Measurements from ENCODE around the gene FAM114A1.
"Not testable (repeated sequence)": the region's sequence is repeated elsewhere in the genome, so short reads cannot be mapped to it uniquely, and the experiment has no call there.

The FAM114A1 gene

GRCh38 chr4:38944440-38944839 lies 76.8 kb downstream of the FAM114A1 start:
- H3K27me3 Mint-ChIP-seq: no peaks in the 10 kb centered on the region
- H3K27ac Mint-ChIP-seq: no peak overlapping the region
- peaks cover 14 to 37% of the 10 kb centered on the region in 2 donors for H3K4me1 Mint-ChIP-seq
- H3K36me3 Mint-ChIP-seq: peaks cover 4 to 8% of the 10 kb centered on the region in 2 donors
- no peak overlapping the region for H3K4me3 Mint-ChIP-seq
- DNase-seq: no peak
- ATAC-seq (replicated peaks): no peak
- peaks cover 0 to 2% of the 10 kb centered on the region in 2 donors for H3K9me3 Mint-ChIP-seq

- peaks cover 10 to 12% of the 10 kb centered on the region in 2 donors for H3K4me1 Mint-ChIP-seq
- no peak for ATAC-seq (replicated peaks)
- no peak for DNase-seq
- H3K36me3 Mint-ChIP-seq: peaks cover 0 to 5% of the 10 kb centered on the region in 2 donors
- no peaks in the 10 kb centered on the region for H3K9me3 Mint-ChIP-seq
- no peak overlapping the region for H3K4me3 Mint-ChIP-seq
- no peaks in the 10 kb centered on the region for H3K27me3 Mint-ChIP-seq
- no peak overlapping the region for H3K27ac Mint-ChIP-seq
Observed at GRCh38 chr4:38946919-38947318, 79.3 kb downstream of the FAM114A1 start.

GRCh38 chr4:38948551-38948950 lies 80.9 kb downstream of the FAM114A1 start:
- no peak for DNase-seq
- Mint-ChIP-seq H3K36me3 (no peaks in the 10 kb centered on the region), H3K4me1 (peaks cover 7 to 9% of the 10 kb centered on the region in 2 donors), H3K27ac (no peak overlapping the region), H3K9me3 (no peaks in the 10 kb centered on the region), H3K27me3 (peaks cover 2% of the 10 kb centered on the region in 2 donors), H3K4me3 (no peak overlapping the region)
- ATAC-seq (replicated peaks): no peak

- peaks cover 7 to 13% of the 10 kb centered on the region in 2 donors for H3K4me1 Mint-ChIP-seq
- no peak overlapping the region for H3K4me3 Mint-ChIP-seq
- ATAC-seq (replicated peaks) (peak in 1 of 2 donors; percentile 23), DNase-seq (no peak)
- H3K9me3 Mint-ChIP-seq: no peaks in the 10 kb centered on the region
- peaks cover 5 to 6% of the 10 kb centered on the region in 2 donors for H3K27me3 Mint-ChIP-seq
- H3K27ac Mint-ChIP-seq: no peak overlapping the region
- no peaks in the 10 kb centered on the region for H3K36me3 Mint-ChIP-seq
Observed at GRCh38 chr4:38949411-38950051, 81.9 kb downstream of the FAM114A1 start.

GRCh38 chr4:38950159-38950558 lies 82.6 kb downstream of the FAM114A1 start:
- Mint-ChIP-seq H3K27me3 (peaks cover 5 to 6% of the 10 kb centered on the region in 2 donors), H3K9me3 (no peaks in the 10 kb centered on the region), H3K4me3 (no peak overlapping the region), H3K27ac (no peak overlapping the region), H3K36me3 (no peaks in the 10 kb centered on the region), H3K4me1 (peaks cover 7 to 13% of the 10 kb centered on the region in 2 donors)
- DNase-seq (no peak), ATAC-seq (replicated peaks) (no peak)

GRCh38 chr4:38950734-38951133 lies 83.1 kb downstream of the FAM114A1 start:
- peaks cover 7 to 13% of the 10 kb centered on the region in 2 donors for H3K4me1 Mint-ChIP-seq
- no peak for DNase-seq
- H3K27ac Mint-ChIP-seq: peak overlapping the region; percentile 44
- no peak for ATAC-seq (replicated peaks)
- peaks cover 5 to 6% of the 10 kb centered on the region in 2 donors for H3K27me3 Mint-ChIP-seq
- no peak overlapping the region for H3K4me3 Mint-ChIP-seq
- no peaks in the 10 kb centered on the region for H3K36me3 Mint-ChIP-seq
- H3K9me3 Mint-ChIP-seq: no peaks in the 10 kb centered on the region

GRCh38 chr4:38951598-38951997 lies 84.0 kb downstream of the FAM114A1 start:
- Mint-ChIP-seq H3K4me1 (peaks cover 7 to 13% of the 10 kb centered on the region in 2 donors), H3K4me3 (no peak overlapping the region), H3K27ac (no peak overlapping the region), H3K9me3 (peaks cover 3% of the 10 kb centered on the region in 2 donors), H3K27me3 (peaks cover 5 to 6% of the 10 kb centered on the region in 2 donors), H3K36me3 (peaks cover 0 to 1% of the 10 kb centered on the region in 2 donors)
- DNase-seq: no peak
- ATAC-seq (replicated peaks): no peak

- Mint-ChIP-seq H3K4me1 (peaks cover 5 to 9% of the 10 kb centered on the region in 2 donors), H3K27ac (no peak overlapping the region), H3K27me3 (peaks cover 5 to 6% of the 10 kb centered on the region in 2 donors), H3K36me3 (peaks cover 0 to 3% of the 10 kb centered on the region in 2 donors), H3K4me3 (no peak overlapping the region), H3K9me3 (peaks cover 4 to 5% of the 10 kb centered on the region in 2 donors)
- no peak for ATAC-seq (replicated peaks)
- no peak for DNase-seq
Observed at GRCh38 chr4:38952017-38952416, 84.4 kb downstream of the FAM114A1 start.

GRCh38 chr4:38954727-38955126 lies 87.1 kb downstream of the FAM114A1 start:
- H3K27me3 Mint-ChIP-seq: peaks cover 5 to 6% of the 10 kb centered on the region in 2 donors
- no peak for DNase-seq
- H3K27ac Mint-ChIP-seq: no peak overlapping the region
- no peak for ATAC-seq (replicated peaks)
- H3K4me1 Mint-ChIP-seq: peaks cover 0 to 20% of the 10 kb centered on the region in 2 donors
- H3K36me3 Mint-ChIP-seq: peaks cover 0 to 3% of the 10 kb centered on the region in 2 donors
- H3K4me3 Mint-ChIP-seq: no peak overlapping the region
- H3K9me3 Mint-ChIP-seq: peaks cover 5 to 6% of the 10 kb centered on the region in 2 donors

GRCh38 chr4:38955957-38956356 lies 88.4 kb downstream of the FAM114A1 start:
- Mint-ChIP-seq H3K4me1 (peaks cover 0 to 20% of the 10 kb centered on the region in 2 donors), H3K27ac (no peak overlapping the region), H3K4me3 (no peak overlapping the region), H3K36me3 (peaks cover 0 to 3% of the 10 kb centered on the region in 2 donors), H3K27me3 (peaks cover 5 to 6% of the 10 kb centered on the region in 2 donors), H3K9me3 (peaks cover 5 to 9% of the 10 kb centered on the region in 2 donors)
- ATAC-seq (replicated peaks): no peak
- DNase-seq: no peak

- ATAC-seq (replicated peaks): no peak
Observed at GRCh38 chr4:38957261-38957815, 89.7 kb downstream of the FAM114A1 start.

GRCh38 chr4:38957893-38958292 lies 90.3 kb downstream of the FAM114A1 start:
- peaks cover 0 to 20% of the 10 kb centered on the region in 2 donors for H3K4me1 Mint-ChIP-seq
- no peak overlapping the region for H3K27ac Mint-ChIP-seq
- DNase-seq (no peak), ATAC-seq (replicated peaks) (no peak)
- peaks cover 0 to 3% of the 10 kb centered on the region in 2 donors for H3K36me3 Mint-ChIP-seq
- peaks cover 9% of the 10 kb centered on the region in 2 donors for H3K9me3 Mint-ChIP-seq
- no peak overlapping the region for H3K4me3 Mint-ChIP-seq
- H3K27me3 Mint-ChIP-seq: peaks cover 5 to 6% of the 10 kb centered on the region in 2 donors

More at GRCh38 chr4:38957261-38957815, 89.7 kb downstream of the FAM114A1 start:
- peaks cover 0 to 3% of the 10 kb centered on the region in 2 donors for H3K36me3 Mint-ChIP-seq
- no peak overlapping the region for H3K27ac Mint-ChIP-seq
- peaks cover 0 to 20% of the 10 kb centered on the region in 2 donors for H3K4me1 Mint-ChIP-seq
- H3K27me3 Mint-ChIP-seq: peaks cover 5 to 6% of the 10 kb centered on the region in 2 donors
- peaks cover 9% of the 10 kb centered on the region in 2 donors for H3K9me3 Mint-ChIP-seq
- H3K4me3 Mint-ChIP-seq: no peak overlapping the region
- no peak for DNase-seq

- Mint-ChIP-seq H3K9me3 (peaks cover 9% of the 10 kb centered on the region in 2 donors), H3K27me3 (peaks cover 2 to 3% of the 10 kb centered on the region in 2 donors), H3K4me3 (no peak overlapping the region), H3K27ac (no peak overlapping the region), H3K36me3 (peaks cover 0 to 3% of the 10 kb centered on the region in 2 donors), H3K4me1 (peaks cover 0 to 17% of the 10 kb centered on the region in 2 donors)
- no peak for ATAC-seq (replicated peaks)
- no peak for DNase-seq
Observed at GRCh38 chr4:38958453-38959190, 91.0 kb downstream of the FAM114A1 start.

- peaks cover 2 to 14% of the 10 kb centered on the region in 2 donors for H3K4me1 Mint-ChIP-seq
- not testable (repeated sequence) for H3K27ac Mint-ChIP-seq; H3K36me3 Mint-ChIP-seq; DNase-seq; H3K9me3 Mint-ChIP-seq; H3K27me3 Mint-ChIP-seq; H3K4me3 Mint-ChIP-seq; ATAC-seq (replicated peaks)
Observed at GRCh38 chr4:38959248-38959647, 91.6 kb downstream of the FAM114A1 start.
